NT2/D1 (cell line): Measurements from ENCODE around the gene PAK1.

ENCODE experiments used
- DNase-seq: peaks from one replicate; pipeline ENCODE4 v3.0.0-alpha.2; 2011; ENCODE audit warnings: low read depth, low spot score
- H3K27me3 ChIP-seq: 2 replicates; pipeline ENCODE4 v1.6.0; 2011; ENCODE audit warnings: mild to moderate bottlenecking; ENCODE audit not compliant: insufficient read length, insufficient read depth
- H3K36me3 ChIP-seq: 2 replicates; pipeline ENCODE4 v1.6.1; 2011; ENCODE audit warnings: mild to moderate bottlenecking, low read length, mixed read lengths; ENCODE audit not compliant: insufficient read depth, insufficient read length
- H3K4me1 ChIP-seq: 2 replicates; pipeline ENCODE4 v1.5.1; 2011; ENCODE audit not compliant: insufficient read depth, insufficient read length
- H3K4me3 ChIP-seq: 2 replicates; pipeline ENCODE4 v1.5.1; 2011; ENCODE audit warnings: low read depth; ENCODE audit not compliant: insufficient read length
- H3K9ac ChIP-seq: 2 replicates; pipeline ENCODE4 v1.6.0; 2011; ENCODE audit warnings: low read depth; ENCODE audit not compliant: insufficient read length
- H3K9me3 ChIP-seq: 2 replicates; pipeline ENCODE4 v1.5.1; 2011; ENCODE audit warnings: mild to moderate bottlenecking, low read length; ENCODE audit not compliant: insufficient read depth
- SUZ12 ChIP-seq: IDR thresholded peaks from 2 replicates; pipeline ENCODE4 v1.6.1; 2011; ENCODE audit not compliant: insufficient read length, insufficient read depth; ENCODE audit errors: extremely low read depth
- YY1 ChIP-seq: IDR thresholded peaks from 2 replicates; pipeline ENCODE4 v1.6.1; 2011; ENCODE audit not compliant: insufficient read length, insufficient read depth
- ZNF274 ChIP-seq: IDR thresholded peaks from 2 replicates; pipeline ENCODE4 v1.6.1; 2011; ENCODE audit warnings: mild to moderate bottlenecking, low read depth, low read length

The PAK1 gene

GRCh38 chr11:77294040-77294439 is 179.9 kb downstream of the PAK1 start:
- no peak for DNase-seq
- H3K36me3 ChIP-seq: no peaks in the 10 kb centered on the region
- H3K4me3 ChIP-seq: no peak overlapping the region
- TF ChIP-seq ZNF274 (no peak), SUZ12 (no peak)
- H3K9me3 ChIP-seq: no peaks in the 10 kb centered on the region
- no peaks in the 10 kb centered on the region for H3K27me3 ChIP-seq
- H3K9ac ChIP-seq: no peak overlapping the region
- no peaks in the 10 kb centered on the region for H3K4me1 ChIP-seq

DNA sequence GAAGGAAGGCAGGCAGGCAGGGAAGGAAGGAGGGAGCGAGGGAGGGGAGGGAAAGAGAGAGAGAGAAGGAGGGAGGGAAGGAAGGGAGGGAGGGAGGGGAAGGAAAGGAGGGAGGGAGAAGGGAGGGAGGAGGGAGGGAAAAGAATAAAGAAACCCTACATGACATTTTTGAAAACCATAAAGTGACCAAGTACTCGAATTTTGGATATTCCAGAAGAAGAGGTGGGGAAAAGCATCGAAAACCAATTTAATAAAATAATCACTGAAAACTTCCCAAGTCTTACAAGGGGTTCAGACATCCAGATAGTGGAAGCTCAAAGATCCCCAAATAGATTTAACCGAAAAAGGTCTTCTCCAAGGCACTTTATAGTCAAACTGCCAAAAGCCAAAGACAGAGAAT is 184.2 kb downstream of the PAK1 start:
- H3K27me3 ChIP-seq: no peaks in the 10 kb centered on the region
- no peaks in the 10 kb centered on the region for H3K36me3 ChIP-seq
- DNase-seq: no peak
- no peak overlapping the region for H3K9ac ChIP-seq
- H3K4me3 ChIP-seq: no peak overlapping the region
- no peaks in the 10 kb centered on the region for H3K4me1 ChIP-seq
- no peak for TF ChIP-seq ZNF274
- no peak for TF ChIP-seq YY1
- TF ChIP-seq SUZ12: no peak
- H3K9me3 ChIP-seq: no peaks in the 10 kb centered on the region

DNA sequence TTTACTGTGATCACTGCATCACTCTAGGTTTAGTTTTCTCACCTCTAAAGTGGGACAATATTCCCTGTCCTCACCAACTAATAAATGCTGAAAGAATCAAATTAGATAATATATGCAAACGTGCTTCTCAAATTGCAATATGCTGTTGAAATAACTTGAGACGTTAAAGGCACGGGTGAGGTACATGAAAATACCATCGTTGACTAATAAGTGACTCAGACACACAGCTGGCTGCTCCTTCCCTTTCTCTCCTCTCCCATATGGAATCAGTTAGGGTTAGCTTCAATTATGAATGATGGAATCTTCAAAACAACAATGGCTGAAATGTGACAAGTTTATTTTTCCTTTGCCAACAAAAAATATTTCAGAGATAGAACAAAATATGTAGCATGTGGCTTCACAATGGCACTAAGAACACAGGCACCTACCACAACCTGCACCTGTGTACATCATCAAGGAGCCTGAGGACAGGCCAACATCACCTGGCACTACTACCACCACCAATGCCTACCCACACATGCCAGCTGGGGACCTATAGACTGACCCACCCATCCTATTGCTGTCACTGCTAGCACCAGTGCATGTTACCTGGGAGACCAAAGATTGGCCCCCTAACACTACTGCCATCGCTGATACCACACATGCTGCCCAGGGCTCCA is 186.2 kb downstream of the PAK1 start:
- Histone ChIP-seq H3K4me1 (no peaks in the 10 kb centered on the region), H3K27me3 (no peaks in the 10 kb centered on the region), H3K9me3 (no peaks in the 10 kb centered on the region), H3K9ac (no peak overlapping the region), H3K4me3 (no peak overlapping the region), H3K36me3 (no peaks in the 10 kb centered on the region)
- DNase-seq: no peak
- no peak for TF ChIP-seq ZNF274
- no peak for TF ChIP-seq SUZ12
- TF ChIP-seq YY1: no peak

GRCh38 chr11:77287136-77287535 is 186.8 kb downstream of the PAK1 start:
- no peak for DNase-seq
- H3K4me3 ChIP-seq: no peak overlapping the region
- H3K4me1 ChIP-seq: no peaks in the 10 kb centered on the region
- no peak overlapping the region for H3K9ac ChIP-seq
- TF ChIP-seq YY1 (no peak), ZNF274 (no peak), SUZ12 (no peak)
- H3K36me3 ChIP-seq: no peaks in the 10 kb centered on the region
- H3K27me3 ChIP-seq: no peaks in the 10 kb centered on the region
- no peaks in the 10 kb centered on the region for H3K9me3 ChIP-seq

DNA sequence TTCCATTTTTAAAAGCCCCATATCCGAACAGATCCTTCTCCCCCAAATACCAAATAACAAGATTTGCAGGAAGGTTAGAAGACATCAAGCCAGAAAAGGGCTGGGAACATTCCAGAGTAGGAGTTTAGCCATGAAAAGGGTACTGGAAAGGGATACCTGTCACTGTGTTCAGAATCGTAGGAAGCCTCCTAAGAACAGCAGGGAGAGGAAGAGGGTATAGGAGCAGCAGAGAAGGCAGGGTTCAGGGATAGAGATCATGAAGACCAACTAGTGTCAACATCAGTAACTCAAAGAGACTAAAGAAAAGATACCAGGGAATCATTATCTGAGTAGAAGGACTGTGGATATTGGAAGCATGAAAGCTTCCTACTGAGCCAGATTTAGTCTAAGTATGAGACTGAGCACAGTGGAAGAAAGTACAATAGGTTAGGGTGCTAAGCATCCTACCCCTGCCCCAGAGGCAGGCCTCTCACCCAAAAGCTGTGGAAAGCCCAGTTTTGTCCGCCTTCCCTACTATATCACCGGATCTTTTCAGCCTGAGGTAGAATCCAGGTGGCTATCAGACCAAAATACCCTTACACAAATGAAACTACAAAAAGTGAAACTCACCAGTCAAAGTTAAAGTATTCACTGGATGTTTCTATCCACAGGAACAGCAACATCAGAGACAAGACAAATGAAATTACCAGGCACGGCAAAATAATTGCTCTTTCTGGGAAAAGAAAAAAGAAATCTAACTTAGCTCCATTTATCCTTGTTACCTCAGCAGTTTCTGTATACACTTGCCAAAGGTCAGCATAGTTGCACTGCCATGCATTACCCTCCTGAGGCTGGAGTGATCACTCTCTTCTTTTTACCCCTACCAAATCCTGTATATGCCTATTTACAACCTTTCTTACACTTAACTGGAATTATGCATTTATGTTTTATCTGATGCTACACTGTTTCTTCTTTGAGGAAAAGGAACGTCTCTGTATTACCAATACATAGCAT is 189.1 kb downstream of the PAK1 start:
- no peaks in the 10 kb centered on the region for H3K9me3 ChIP-seq
- no peaks in the 10 kb centered on the region for H3K27me3 ChIP-seq
- no peak for TF ChIP-seq SUZ12
- TF ChIP-seq ZNF274: no peak
- no peak for TF ChIP-seq YY1
- H3K36me3 ChIP-seq: no peaks in the 10 kb centered on the region
- H3K9ac ChIP-seq: no peak overlapping the region
- no peak for DNase-seq
- H3K4me3 ChIP-seq: no peak overlapping the region
- H3K4me1 ChIP-seq: no peaks in the 10 kb centered on the region

- no peaks in the 10 kb centered on the region for H3K4me1 ChIP-seq
- no peaks in the 10 kb centered on the region for H3K36me3 ChIP-seq
- no peaks in the 10 kb centered on the region for H3K9me3 ChIP-seq
- TF ChIP-seq YY1 (no peak), SUZ12 (no peak), ZNF274 (no peak)
- H3K4me3 ChIP-seq: no peak overlapping the region
- DNase-seq: no peak
- H3K9ac ChIP-seq: no peak overlapping the region
- H3K27me3 ChIP-seq: no peaks in the 10 kb centered on the region
These were observed 190.8 kb downstream of the PAK1 start for GRCh38 chr11:77283101-77283500.

DNA sequence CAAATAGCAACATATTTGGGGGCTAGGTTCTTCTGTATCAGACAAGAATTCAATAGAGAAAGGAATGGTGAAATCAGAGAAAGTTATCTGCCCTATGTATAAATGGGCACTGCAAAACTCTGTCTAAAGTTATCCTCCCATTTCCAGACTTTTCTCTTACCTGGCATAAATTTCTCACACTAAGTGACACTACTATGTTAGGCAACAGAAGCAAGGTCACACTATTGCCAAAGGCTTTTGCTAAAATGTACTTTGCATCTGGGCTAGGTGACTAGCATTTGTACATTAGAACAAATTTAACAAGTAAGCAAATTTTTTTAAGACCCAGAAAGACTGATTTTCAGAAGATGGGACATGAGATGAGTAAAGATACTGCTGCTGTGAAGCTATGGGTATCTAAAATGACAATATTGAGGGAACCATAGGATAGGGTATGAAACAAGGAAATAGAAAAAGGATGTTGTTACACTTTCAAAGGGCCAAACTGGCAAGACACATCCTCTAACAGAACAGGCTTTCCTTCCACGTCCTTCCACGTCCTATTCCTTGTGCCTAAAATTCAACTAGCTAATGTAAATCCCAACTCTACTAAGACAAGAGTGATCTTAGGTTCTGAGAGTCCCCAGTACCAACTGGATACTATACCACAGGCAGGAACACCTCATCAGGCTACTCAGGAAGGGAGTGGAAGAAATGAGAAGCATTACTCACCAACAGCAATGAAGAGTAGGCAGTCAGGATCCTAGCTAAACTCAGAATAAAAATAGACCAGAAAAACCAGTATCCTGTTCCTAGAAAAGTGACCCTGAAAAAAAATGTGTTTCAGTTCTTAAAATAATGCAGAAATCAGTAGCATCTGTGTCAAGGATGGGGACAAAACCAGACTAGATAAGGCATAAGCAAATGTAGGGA is 195.0 kb downstream of the PAK1 start:
- H3K9ac ChIP-seq: no peak overlapping the region
- H3K9me3 ChIP-seq: no peaks in the 10 kb centered on the region
- DNase-seq: no peak
- TF ChIP-seq SUZ12 (no peak), ZNF274 (no peak), YY1 (no peak)
- H3K4me3 ChIP-seq: no peak overlapping the region
- no peaks in the 10 kb centered on the region for H3K4me1 ChIP-seq
- no peaks in the 10 kb centered on the region for H3K27me3 ChIP-seq
- no peaks in the 10 kb centered on the region for H3K36me3 ChIP-seq
